Esophagus squamous epithelium (tissue), 4 donors: ENCODE results near the gene CHIC2.

Experiments
- CTCF ChIP-seq, 6 experiments: fragments of 450-650 bp in 4 of 6; fragments of 200-600 bp in 2 of 6; sonication (generic) in 2 of 6; IDR thresholded peaks; one replicate each; pipeline ENCODE4 v1.5.1; 2016 to 2019; ENCODE audit warnings: antibody characterized with exemption in 6 of 6, mild to moderate bottlenecking in 4 of 6, moderate library complexity in 4 of 6
- POLR2A ChIP-seq, 4 donors: fragments of 450-650 bp; IDR thresholded peaks; one replicate each; pipeline ENCODE4 v1.6.1; 2017; ENCODE audit warnings: antibody characterized with exemption in 4 of 4, mild to moderate bottlenecking in 4 of 4, moderate library complexity in 3 of 4

GRCh38 chr4:54063229-54063628 lies 1.2 kb downstream of the CHIC2 start:
- TF ChIP-seq CTCF (IDR thresholded peaks at IDR 0.05) (no peak), POLR2A (IDR thresholded peaks at IDR 0.05) (no peak)
